ENCODE data around the gene TMPO.

TMPO gene

GRCh38 chr12:98579347-98579746 lies 64.0 kb downstream of the TMPO start:
- ATAC-seq (ENCODE audit: low read depth), result no peak
- H3K9me3 ChIP-seq (ENCODE audit: severe bottlenecking), result no peaks in the 10 kb centered on the region
- no peaks in the 10 kb centered on the region for H3K36me3 ChIP-seq (ENCODE audit: low read depth)
- DNase-seq (ENCODE audit: low spot score), result no peak
- H3K27me3 ChIP-seq (ENCODE audit: insufficient read depth, poor library complexity, severe bottlenecking), result no peaks in the 10 kb centered on the region
- TF ChIP-seq CTCF (IDR thresholded peaks at IDR 0.05; ENCODE audit: poor library complexity, severe bottlenecking), result no peak
- no peaks in the 10 kb centered on the region for H3K4me1 ChIP-seq (ENCODE audit: insufficient read depth, poor library complexity, severe bottlenecking)
- H3K4me3 ChIP-seq (ENCODE audit: severe bottlenecking), result no peak overlapping the region
- H3K27ac ChIP-seq (ENCODE audit: poor library complexity, severe bottlenecking), result no peak overlapping the region

GRCh38 chr12:98579835-98580234 lies 64.4 kb downstream of the TMPO start:
- DNase-seq (ENCODE audit: low spot score) (no peak), ATAC-seq (ENCODE audit: low read depth) (no peak)
- Histone ChIP-seq H3K9me3 (ENCODE audit: severe bottlenecking) (no peaks in the 10 kb centered on the region), H3K36me3 (ENCODE audit: low read depth) (no peaks in the 10 kb centered on the region), H3K4me1 (ENCODE audit: insufficient read depth, poor library complexity, severe bottlenecking) (no peaks in the 10 kb centered on the region), H3K27me3 (ENCODE audit: insufficient read depth, poor library complexity, severe bottlenecking) (no peaks in the 10 kb centered on the region), H3K4me3 (ENCODE audit: severe bottlenecking) (no peak overlapping the region), H3K27ac (ENCODE audit: poor library complexity, severe bottlenecking) (no peak overlapping the region)
- TF ChIP-seq CTCF (IDR thresholded peaks at IDR 0.05; ENCODE audit: poor library complexity, severe bottlenecking), result no peak

- no peaks in the 10 kb centered on the region for H3K36me3 ChIP-seq (ENCODE audit: low read depth)
- H3K27ac ChIP-seq (ENCODE audit: poor library complexity, severe bottlenecking), result no peak overlapping the region
- H3K4me1 ChIP-seq (ENCODE audit: insufficient read depth, poor library complexity, severe bottlenecking), result no peaks in the 10 kb centered on the region
- TF ChIP-seq CTCF (IDR thresholded peaks at IDR 0.05; ENCODE audit: poor library complexity, severe bottlenecking), result no peak
- H3K27me3 ChIP-seq (ENCODE audit: insufficient read depth, poor library complexity, severe bottlenecking), result no peaks in the 10 kb centered on the region
- H3K4me3 ChIP-seq (ENCODE audit: severe bottlenecking), result no peak overlapping the region
- no peaks in the 10 kb centered on the region for H3K9me3 ChIP-seq (ENCODE audit: severe bottlenecking)
- DNase-seq (ENCODE audit: low spot score), result no peak
- ATAC-seq (ENCODE audit: low read depth), result no peak
Measured at GRCh38 chr12:98580695-98581094, 65.3 kb downstream of the TMPO start.

- Histone ChIP-seq H3K27me3 (ENCODE audit: insufficient read depth, poor library complexity, severe bottlenecking) (no peaks in the 10 kb centered on the region), H3K4me3 (ENCODE audit: severe bottlenecking) (no peak overlapping the region), H3K36me3 (ENCODE audit: low read depth) (no peaks in the 10 kb centered on the region), H3K27ac (ENCODE audit: poor library complexity, severe bottlenecking) (no peak overlapping the region), H3K9me3 (ENCODE audit: severe bottlenecking) (no peaks in the 10 kb centered on the region), H3K4me1 (ENCODE audit: insufficient read depth, poor library complexity, severe bottlenecking) (no peaks in the 10 kb centered on the region)
- no peak for TF ChIP-seq CTCF (IDR thresholded peaks at IDR 0.05; ENCODE audit: poor library complexity, severe bottlenecking)
- DNase-seq (ENCODE audit: low spot score) (no peak), ATAC-seq (ENCODE audit: low read depth) (no peak)
Measured at GRCh38 chr12:98581101-98581500, 65.7 kb downstream of the TMPO start.

GRCh38 chr12:98582093-98582492 lies 66.7 kb downstream of the TMPO start:
- DNase-seq (ENCODE audit: low spot score), result no peak
- no peak for TF ChIP-seq CTCF (IDR thresholded peaks at IDR 0.05; ENCODE audit: poor library complexity, severe bottlenecking)
- no peaks in the 10 kb centered on the region for H3K9me3 ChIP-seq (ENCODE audit: severe bottlenecking)
- no peak overlapping the region for H3K27ac ChIP-seq (ENCODE audit: poor library complexity, severe bottlenecking)
- no peak overlapping the region for H3K4me3 ChIP-seq (ENCODE audit: severe bottlenecking)
- no peaks in the 10 kb centered on the region for H3K27me3 ChIP-seq (ENCODE audit: insufficient read depth, poor library complexity, severe bottlenecking)
- H3K4me1 ChIP-seq (ENCODE audit: insufficient read depth, poor library complexity, severe bottlenecking), result no peaks in the 10 kb centered on the region
- no peak for ATAC-seq (ENCODE audit: low read depth)
- no peaks in the 10 kb centered on the region for H3K36me3 ChIP-seq (ENCODE audit: low read depth)

Data from RWPE2 (cell line).